Stomach smooth muscle (tissue), 2 donors: ENCODE results near the gene CDH11.

Experiments used
- H3K27ac ChIP-seq: one replicate; pipeline ENCODE4 v1.7.0; 2013; ENCODE audit warnings: mild to moderate bottlenecking, low read length, inconsistent platforms
- H3K27me3 ChIP-seq, 2 donors: one replicate each; pipeline ENCODE4 v1.7.0; 2013; ENCODE audit warnings: low read length in 2 of 2; ENCODE audit not compliant: insufficient read depth in 2 of 2, control insufficient read depth in 1 of 2
- H3K36me3 ChIP-seq, 2 donors: one replicate each; pipeline ENCODE4 v1.7.0; 2013; ENCODE audit warnings: low read length in 2 of 2; ENCODE audit not compliant: control insufficient read depth in 2 of 2, insufficient read depth in 2 of 2
- H3K4me1 ChIP-seq: one replicate; pipeline ENCODE4 v1.7.0; 2013; ENCODE audit warnings: low read length; ENCODE audit not compliant: control insufficient read depth, insufficient read depth
- H3K4me3 ChIP-seq, 2 donors: one replicate each; pipeline ENCODE4 v1.7.0; 2013; ENCODE audit warnings: low read length in 2 of 2
- H3K9ac ChIP-seq, 2 donors: one replicate each; pipeline ENCODE4 v1.7.0; 2013; ENCODE audit warnings: low read length in 2 of 2, mild to moderate bottlenecking in 1 of 2
- H3K9me3 ChIP-seq, 2 donors: one replicate each; pipeline ENCODE4 v1.7.0; 2013; ENCODE audit warnings: low read length in 2 of 2; ENCODE audit not compliant: control insufficient read depth in 2 of 2
- donor health status: healthy.
- donor health status: Pancreatic carcinoma.

CDH11 gene, protein sequence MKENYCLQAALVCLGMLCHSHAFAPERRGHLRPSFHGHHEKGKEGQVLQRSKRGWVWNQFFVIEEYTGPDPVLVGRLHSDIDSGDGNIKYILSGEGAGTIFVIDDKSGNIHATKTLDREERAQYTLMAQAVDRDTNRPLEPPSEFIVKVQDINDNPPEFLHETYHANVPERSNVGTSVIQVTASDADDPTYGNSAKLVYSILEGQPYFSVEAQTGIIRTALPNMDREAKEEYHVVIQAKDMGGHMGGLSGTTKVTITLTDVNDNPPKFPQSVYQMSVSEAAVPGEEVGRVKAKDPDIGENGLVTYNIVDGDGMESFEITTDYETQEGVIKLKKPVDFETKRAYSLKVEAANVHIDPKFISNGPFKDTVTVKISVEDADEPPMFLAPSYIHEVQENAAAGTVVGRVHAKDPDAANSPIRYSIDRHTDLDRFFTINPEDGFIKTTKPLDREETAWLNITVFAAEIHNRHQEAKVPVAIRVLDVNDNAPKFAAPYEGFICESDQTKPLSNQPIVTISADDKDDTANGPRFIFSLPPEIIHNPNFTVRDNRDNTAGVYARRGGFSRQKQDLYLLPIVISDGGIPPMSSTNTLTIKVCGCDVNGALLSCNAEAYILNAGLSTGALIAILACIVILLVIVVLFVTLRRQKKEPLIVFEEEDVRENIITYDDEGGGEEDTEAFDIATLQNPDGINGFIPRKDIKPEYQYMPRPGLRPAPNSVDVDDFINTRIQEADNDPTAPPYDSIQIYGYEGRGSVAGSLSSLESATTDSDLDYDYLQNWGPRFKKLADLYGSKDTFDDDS

GRCh38 chr16:65121870-65122723, at the start of gene CDH11:
Gene CDH11, minus strand, starts transcription at chr16:65122063. Its CDS starts 117,194 bp downstream, at chr16:65004869.
- Histone ChIP-seq H3K27me3 (no peaks in the 10 kb centered on the region), H3K9ac (peak within 1 kb of the TSS; percentile 90 to 97)

DNA sequence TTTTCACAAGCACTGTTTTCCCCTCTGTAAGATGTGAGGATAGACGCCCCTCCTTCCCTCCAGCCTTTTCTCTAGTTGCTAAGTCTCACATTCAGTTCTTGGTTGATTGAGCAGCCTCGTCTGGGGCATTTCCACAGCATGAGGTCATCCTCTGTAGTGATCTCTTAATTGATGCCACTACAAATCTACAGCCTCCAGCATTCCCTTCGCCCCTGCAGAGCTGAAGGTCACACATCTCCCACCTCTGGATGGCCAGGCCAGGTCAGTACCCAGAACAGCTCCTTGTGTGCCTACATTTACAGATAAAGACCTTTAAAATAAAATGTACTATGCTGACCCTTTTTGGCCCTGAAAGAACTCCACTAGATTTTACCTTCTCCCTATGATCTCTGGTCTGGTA, 32.5 kb upstream of the CDH11 start:
- no peak overlapping the region for H3K27ac ChIP-seq
- H3K36me3 ChIP-seq = no peaks in the 10 kb centered on the region
- no peaks in the 10 kb centered on the region for H3K4me1 ChIP-seq

More at GRCh38 chr16:65121870-65122723, at the start of gene CDH11:
- Histone ChIP-seq H3K27ac (peak within 1 kb of the TSS; percentile 96), H3K9me3 (no peaks in the 10 kb centered on the region), H3K4me1 (peaks cover 35% of the 10 kb centered on the region), H3K36me3 (no peaks in the 10 kb centered on the region), H3K4me3 (peak within 1 kb of the TSS; percentile 91 to 93)

DNA sequence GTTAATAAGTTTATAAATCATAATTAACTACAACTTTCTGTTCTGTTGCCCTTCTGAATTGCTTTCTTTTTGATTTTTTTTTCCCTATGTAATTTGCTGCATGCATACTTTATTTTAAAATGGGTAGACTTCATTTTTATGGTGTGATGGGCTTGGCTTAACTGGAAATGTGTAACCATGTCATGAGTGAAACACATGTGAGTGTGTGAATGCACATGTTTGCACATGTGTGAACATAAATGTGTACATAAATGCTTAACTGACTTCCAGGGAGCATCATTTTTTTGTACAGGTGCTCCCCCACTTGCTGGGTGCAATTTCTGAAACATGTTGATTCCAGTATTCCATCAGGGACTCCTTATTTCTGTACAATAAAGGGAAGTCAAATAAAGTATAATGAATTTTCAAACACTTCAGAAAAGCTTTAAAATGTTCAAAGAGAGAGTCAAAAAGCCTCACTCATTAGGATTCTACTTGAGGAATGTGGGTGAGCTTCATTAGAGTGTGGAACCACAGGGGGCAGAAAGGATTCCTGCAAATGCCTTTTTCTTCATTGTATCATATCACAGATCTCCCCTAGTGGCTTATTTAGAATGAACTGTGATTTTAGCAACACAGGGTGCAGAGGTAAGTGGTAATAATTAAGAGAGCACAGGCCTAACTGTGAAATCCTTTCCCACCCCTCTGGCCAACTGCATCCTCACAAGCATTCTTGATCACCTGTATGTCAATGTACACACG, 31.7 kb upstream of the CDH11 start:
- Histone ChIP-seq H3K27me3 (no peaks in the 10 kb centered on the region), H3K4me3 (no peak overlapping the region), H3K27ac (no peak overlapping the region), H3K36me3 (no peaks in the 10 kb centered on the region), H3K9ac (no peak overlapping the region), H3K4me1 (no peaks in the 10 kb centered on the region), H3K9me3 (no peaks in the 10 kb centered on the region)

More for the DNA sequence above, 32.5 kb upstream of the CDH11 start:
- Histone ChIP-seq H3K27me3 (no peaks in the 10 kb centered on the region), H3K9me3 (no peaks in the 10 kb centered on the region), H3K9ac (no peak overlapping the region), H3K4me3 (no peak overlapping the region)

GRCh38 chr16:65148804-65149203, 26.9 kb upstream of the CDH11 start:
- Histone ChIP-seq H3K36me3 (no peaks in the 10 kb centered on the region), H3K9ac (no peak overlapping the region)

DNA sequence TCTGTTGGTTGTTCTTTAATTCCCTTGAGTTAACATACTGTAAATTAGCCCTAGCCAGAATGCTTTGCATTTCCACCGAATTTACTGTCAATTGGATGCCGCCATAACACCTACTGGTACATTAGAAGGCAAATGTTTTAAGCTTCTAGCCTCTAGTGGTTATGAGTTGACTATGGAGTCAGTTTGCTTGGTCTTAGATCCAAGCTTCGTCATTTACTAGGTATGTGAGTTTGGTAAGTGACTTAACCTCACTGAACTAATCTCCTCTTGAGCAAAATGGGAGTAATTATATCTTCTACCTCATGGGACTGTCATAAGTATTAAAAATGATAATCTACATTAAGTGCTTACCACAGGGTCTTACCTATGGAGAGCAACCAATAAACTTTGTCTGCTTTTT, 20.4 kb upstream of the CDH11 start:
- no peak overlapping the region for H3K27ac ChIP-seq
- H3K4me1 ChIP-seq = no peaks in the 10 kb centered on the region
- H3K9ac ChIP-seq = no peak overlapping the region
- H3K36me3 ChIP-seq = no peaks in the 10 kb centered on the region
- H3K4me3 ChIP-seq = no peak overlapping the region
- H3K27me3 ChIP-seq = no peaks in the 10 kb centered on the region
- no peaks in the 10 kb centered on the region for H3K9me3 ChIP-seq

More at GRCh38 chr16:65148804-65149203, 26.9 kb upstream of the CDH11 start:
- Histone ChIP-seq H3K9me3 (no peaks in the 10 kb centered on the region), H3K4me1 (no peaks in the 10 kb centered on the region), H3K27ac (no peak overlapping the region), H3K27me3 (no peaks in the 10 kb centered on the region), H3K4me3 (no peak overlapping the region)

DNA sequence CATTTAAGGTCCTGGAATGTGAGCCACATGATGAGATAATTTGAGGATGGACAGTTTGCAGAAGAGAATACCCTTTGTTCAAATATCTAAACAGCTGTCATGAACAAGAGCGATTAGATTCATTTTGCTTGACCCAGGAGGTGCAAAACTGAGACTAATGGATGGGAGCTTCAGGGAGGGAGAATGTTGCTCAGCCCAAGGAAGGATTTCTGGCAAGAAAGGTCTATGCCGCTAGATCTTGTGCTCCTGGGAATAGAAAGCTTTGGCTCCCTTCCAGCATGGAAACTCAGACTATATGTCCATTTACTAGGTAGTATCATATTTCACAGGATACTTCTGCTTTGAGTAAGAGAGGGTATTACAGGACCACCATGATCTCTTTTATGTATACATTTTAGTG, 14.8 kb upstream of the CDH11 start:
- Histone ChIP-seq H3K4me3 (no peak overlapping the region), H3K9me3 (no peaks in the 10 kb centered on the region), H3K9ac (no peak overlapping the region), H3K27me3 (no peaks in the 10 kb centered on the region), H3K27ac (no peak overlapping the region), H3K4me1 (no peaks in the 10 kb centered on the region), H3K36me3 (no peaks in the 10 kb centered on the region)

GRCh38 chr16:65126845-65127624, 5.2 kb upstream of the CDH11 start:
- Histone ChIP-seq H3K9me3 (no peaks in the 10 kb centered on the region), H3K4me3 (no peak overlapping the region), H3K9ac (no peak overlapping the region), H3K36me3 (no peaks in the 10 kb centered on the region), H3K4me1 (peaks cover 20% of the 10 kb centered on the region), H3K27me3 (no peaks in the 10 kb centered on the region), H3K27ac (no peak overlapping the region)

- peaks cover 20% of the 10 kb centered on the region for H3K4me1 ChIP-seq
- H3K27me3 ChIP-seq = no peaks in the 10 kb centered on the region
- H3K36me3 ChIP-seq = no peaks in the 10 kb centered on the region
- no peaks in the 10 kb centered on the region for H3K9me3 ChIP-seq
- H3K4me3 ChIP-seq = peak overlapping the region; percentile 11 to 35
- peak overlapping the region in 1 of 2 donors; percentile 37 for H3K9ac ChIP-seq
- peak overlapping the region; percentile 49 for H3K27ac ChIP-seq
These were observed 4.0 kb upstream of the CDH11 start for GRCh38 chr16:65125871-65126270.

GRCh38 chr16:65125322-65125721, 3.5 kb upstream of the CDH11 start:
- H3K27ac ChIP-seq = peak overlapping the region; percentile 49

More at GRCh38 chr16:65125322-65125721, 3.5 kb upstream of the CDH11 start:
- no peaks in the 10 kb centered on the region for H3K9me3 ChIP-seq
- no peaks in the 10 kb centered on the region for H3K27me3 ChIP-seq
- no peak overlapping the region for H3K4me3 ChIP-seq
- H3K4me1 ChIP-seq = peaks cover 21% of the 10 kb centered on the region
- peak overlapping the region in 1 of 2 donors; percentile 37 for H3K9ac ChIP-seq
- no peaks in the 10 kb centered on the region for H3K36me3 ChIP-seq
